Measurements from ENCODE around the gene C1orf185.
"Not testable (repeated sequence)": the region's sequence is repeated elsewhere in the genome, so short reads cannot be mapped to it uniquely, and the experiment has no call there.

The C1orf185 gene

GRCh38 chr1:51137696-51138095 lies 35.7 kb downstream of the C1orf185 start:
- DNase-seq (ENCODE audit: low spot score) = not testable (repeated sequence)

- DNase-seq (ENCODE audit: low spot score) = no peak
Measured at GRCh38 chr1:51139474-51139873, 37.4 kb downstream of the C1orf185 start.

DNA sequence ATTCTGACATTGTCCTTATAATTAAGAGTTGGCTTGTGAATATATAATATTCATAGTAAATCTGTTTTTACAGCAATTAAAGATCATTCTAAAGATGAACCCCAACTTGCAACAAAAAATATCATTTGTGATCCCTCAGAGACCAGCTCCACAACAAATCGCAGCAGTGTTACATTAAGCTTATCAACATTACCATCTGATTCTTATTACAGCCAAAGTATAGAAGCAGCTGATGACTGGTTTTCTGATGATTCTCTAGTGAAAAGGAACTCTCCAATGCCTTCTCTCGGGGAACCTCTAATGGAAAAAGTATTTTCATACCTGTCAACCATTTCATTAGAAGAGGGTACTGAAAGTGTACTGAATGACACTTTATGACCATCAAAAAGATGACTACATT lies 45.4 kb downstream of the C1orf185 start:
- no peak for DNase-seq (ENCODE audit: low spot score)

GRCh38 chr1:51154776-51155175 lies 52.7 kb downstream of the C1orf185 start:
- DNase-seq (ENCODE audit: low spot score) = no peak

- DNase-seq (ENCODE audit: low spot score) = no peak
Measured at GRCh38 chr1:51156752-51157151, 54.7 kb downstream of the C1orf185 start.

- DNase-seq (ENCODE audit: low spot score) = no peak
Measured at GRCh38 chr1:51157395-51157794, 55.4 kb downstream of the C1orf185 start.

- no peak for DNase-seq (ENCODE audit: low spot score)
Measured at GRCh38 chr1:51158263-51158662, 56.2 kb downstream of the C1orf185 start.

GRCh38 chr1:51162560-51162959 lies 60.5 kb downstream of the C1orf185 start:
- not testable (repeated sequence) for DNase-seq (ENCODE audit: low spot score)

DNA sequence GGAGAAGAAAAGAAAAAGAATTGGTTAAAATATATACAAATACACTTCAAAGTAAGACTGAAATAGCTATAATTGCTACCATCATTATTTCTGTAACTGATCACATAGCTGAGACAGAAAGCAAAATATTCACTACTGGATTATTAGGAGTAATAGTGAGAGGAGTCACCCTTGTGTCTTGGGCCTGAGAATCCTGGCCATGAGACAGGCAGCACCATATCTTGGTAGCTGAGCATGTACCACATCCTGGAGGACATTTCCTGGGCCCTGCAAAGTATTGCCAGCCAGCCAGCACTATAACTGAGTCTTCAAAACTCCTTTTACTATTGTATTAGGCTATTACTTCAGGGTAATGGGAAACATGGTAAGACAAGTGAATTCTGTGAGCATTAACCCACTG lies 63.5 kb downstream of the C1orf185 start:
- no peak for DNase-seq (ENCODE audit: low spot score)

DNA sequence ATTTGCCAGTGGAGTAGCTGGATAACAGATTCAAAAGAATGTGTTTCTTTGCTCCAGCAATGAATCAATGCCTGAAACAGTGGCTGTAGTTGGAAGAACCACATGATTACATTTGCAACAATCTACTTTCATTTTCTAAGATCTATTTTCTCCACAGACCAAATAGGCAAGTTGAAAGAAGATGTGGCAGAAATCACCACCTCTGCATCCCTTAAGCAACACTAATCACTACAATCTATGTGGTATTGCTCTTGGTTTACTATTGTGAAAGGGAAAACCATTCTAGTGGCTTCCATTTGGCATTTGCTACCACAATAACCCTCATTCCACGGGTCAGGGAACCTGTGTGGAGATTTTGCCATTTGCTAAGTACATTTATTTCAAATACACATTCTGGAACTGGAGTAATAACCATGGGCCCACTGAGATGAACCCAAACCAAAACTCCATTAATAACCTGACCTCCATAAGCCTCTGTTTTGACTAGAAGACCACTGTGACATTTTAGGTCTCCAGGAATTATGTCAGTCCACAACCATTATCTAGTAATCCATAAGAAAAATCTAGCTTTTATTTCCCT lies 66.3 kb downstream of the C1orf185 start:
- DNase-seq (ENCODE audit: low spot score) = no peak

- no peak for DNase-seq (ENCODE audit: low spot score)
Measured at GRCh38 chr1:51168936-51169335, 66.9 kb downstream of the C1orf185 start.

- no peak for DNase-seq (ENCODE audit: low spot score)
Measured at GRCh38 chr1:51170342-51170741, 68.3 kb downstream of the C1orf185 start.

GRCh38 chr1:51172811-51173210 lies 70.8 kb downstream of the C1orf185 start:
- DNase-seq (ENCODE audit: low spot score) = no peak

DNA sequence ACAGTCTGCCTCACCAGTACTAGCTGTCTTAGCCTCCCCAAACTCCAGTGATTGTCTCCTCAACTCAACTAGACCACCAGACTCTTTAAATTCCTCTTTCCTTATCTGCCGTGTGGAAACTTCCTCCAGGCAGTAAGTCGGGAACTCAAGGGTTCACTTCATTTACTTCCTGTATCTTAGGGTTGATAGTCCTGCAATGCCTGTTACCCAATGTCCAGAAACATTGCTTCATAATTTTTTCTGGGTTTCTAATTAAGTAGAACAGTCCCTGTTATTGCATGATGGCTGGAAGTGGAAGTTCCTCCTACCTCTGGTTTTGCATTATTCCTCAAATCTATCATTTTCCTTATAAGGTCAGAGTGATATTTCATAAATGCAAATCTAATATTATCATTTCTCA lies 73.2 kb downstream of the C1orf185 start:
- no peak for DNase-seq (ENCODE audit: low spot score)

DNA sequence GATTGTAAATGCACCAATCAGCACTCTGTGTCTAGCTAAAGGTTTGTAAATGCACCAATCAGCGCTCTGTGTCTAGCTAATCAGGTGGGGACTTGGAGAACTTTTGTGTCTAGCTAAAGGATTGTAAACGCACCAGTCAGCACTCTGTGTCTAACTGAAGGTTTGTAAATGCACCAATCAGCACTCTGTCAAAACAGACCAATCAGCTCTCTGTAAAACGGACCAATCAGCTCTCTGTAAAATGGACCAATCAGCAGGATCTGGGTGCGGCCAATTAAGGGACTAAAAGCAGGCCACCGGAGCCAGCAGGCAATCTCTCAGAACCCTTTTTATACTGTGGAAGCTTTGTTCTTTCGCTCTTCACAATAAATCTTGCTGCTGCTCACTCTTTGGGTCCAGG lies 76.0 kb downstream of the C1orf185 start:
- not testable (repeated sequence) for DNase-seq (ENCODE audit: low spot score)

DNA sequence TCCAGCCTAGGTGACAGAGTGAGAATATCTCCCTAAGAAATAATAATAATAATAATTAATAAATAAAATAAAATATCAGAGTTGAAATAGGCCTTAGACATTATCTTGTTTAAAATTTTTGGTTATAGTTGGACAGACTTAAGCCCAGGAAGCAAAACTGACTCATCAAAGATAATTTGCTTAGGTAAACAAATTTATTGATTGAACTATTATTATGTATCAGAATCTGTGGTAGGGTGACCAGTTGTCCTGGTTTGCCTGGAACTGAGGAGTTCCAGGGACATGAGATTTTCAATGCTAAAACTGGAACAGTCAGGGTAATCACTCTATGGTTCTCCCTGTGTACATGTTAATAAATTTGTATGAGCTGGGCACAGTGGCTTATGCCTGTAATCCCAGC lies 86.2 kb downstream of the C1orf185 start:
- DNase-seq (ENCODE audit: low spot score) = no peak

- peak; percentile 66 for DNase-seq (ENCODE audit: low spot score)
Measured at GRCh38 chr1:51189421-51190073, 87.5 kb downstream of the C1orf185 start.

- DNase-seq (ENCODE audit: low spot score) = no peak
Measured at GRCh38 chr1:51190961-51191360, 88.9 kb downstream of the C1orf185 start.

DNA sequence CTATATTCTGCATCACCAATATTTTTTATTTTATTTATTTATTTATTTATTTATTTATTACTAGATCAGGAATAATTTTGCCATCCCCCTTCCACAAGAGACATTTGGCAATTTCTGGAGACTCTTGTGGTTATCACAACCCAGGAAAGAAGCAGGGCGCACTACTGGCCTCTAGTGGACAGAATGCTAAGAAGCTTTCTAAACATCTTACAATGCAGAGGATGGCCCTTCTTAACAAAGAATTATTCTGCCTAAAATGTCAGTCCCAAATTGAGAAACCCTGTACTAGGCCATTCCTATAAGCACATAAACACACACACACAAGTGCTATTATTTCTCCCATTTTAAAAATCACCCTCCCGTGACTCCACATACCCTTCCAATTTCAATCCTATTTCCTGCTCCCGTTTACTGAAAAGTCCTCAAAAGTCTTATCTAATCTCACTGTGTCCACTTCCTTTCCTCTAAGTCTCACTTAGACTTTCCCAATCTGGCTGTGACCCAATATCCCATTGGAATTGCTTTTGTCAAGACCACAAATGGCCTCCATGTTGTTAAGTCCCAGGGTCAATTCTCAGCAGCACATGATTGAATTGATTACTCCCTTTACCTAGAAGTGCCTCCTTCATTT lies 90.3 kb downstream of the C1orf185 start:
- peak; percentile 72 for DNase-seq (ENCODE audit: low spot score)

- DNase-seq (ENCODE audit: low spot score) = no peak
Measured at GRCh38 chr1:51193564-51193963, 91.5 kb downstream of the C1orf185 start.
